VCaP (cell line): ENCODE data around the gene DOCK7.

ENCODE experiments used
- H3K27ac ChIP-seq: fragments of 450-650 bp; 2 replicates; pipeline ENCODE4 v1.5.1; 2017
- CTCF ChIP-seq: fragments of 450-650 bp; conservative IDR thresholded peaks from 2 replicates; pipeline ENCODE4 v1.5.1; 2017; ENCODE audit warnings: mild to moderate bottlenecking, moderate library complexity

Gene DOCK7

GRCh38 chr1:62687903-62688686 is at the start of gene DOCK7:
Gene DOCK7, minus strand, starts transcription at chr1:62688386. Its CDS starts 122 bp downstream, at chr1:62688264.
- H3K27ac ChIP-seq: peak within 1 kb of the TSS; percentile 91

GRCh38 chr1:62735491-62736171 is 47.4 kb upstream of the DOCK7 start:
- TF ChIP-seq CTCF: no peak
- H3K27ac ChIP-seq: no peak overlapping the region

More at GRCh38 chr1:62687903-62688686, at the start of gene DOCK7:
- TF ChIP-seq CTCF: no peak

GRCh38 chr1:62732331-62732730 is 44.1 kb upstream of the DOCK7 start:
- no peak for TF ChIP-seq CTCF
- no peak overlapping the region; the same call in 1 of the 2 replicates for H3K27ac ChIP-seq

- TF ChIP-seq CTCF: no peak
- no peak overlapping the region for H3K27ac ChIP-seq
These were observed 40.8 kb upstream of the DOCK7 start for GRCh38 chr1:62728963-62729362.

- TF ChIP-seq CTCF: no peak
- H3K27ac ChIP-seq: peak overlapping the region; percentile 83
These were observed 39.6 kb upstream of the DOCK7 start for GRCh38 chr1:62727656-62728407.

- H3K27ac ChIP-seq: peak overlapping the region; percentile 83
These were observed 37.8 kb upstream of the DOCK7 start for GRCh38 chr1:62726011-62726442.

More at GRCh38 chr1:62726011-62726442, 37.8 kb upstream of the DOCK7 start:
- no peak for TF ChIP-seq CTCF
